Muscle layer of colon (tissue), 2 donors: ENCODE data around the gene AK6.
"Not testable (repeated sequence)": the region's sequence is repeated elsewhere in the genome, so short reads cannot be mapped to it uniquely, and the experiment has no call there.

Experiments
- H3K27ac ChIP-seq: one replicate; pipeline ENCODE4 v1.7.0; 2013; ENCODE audit warnings: low read depth, mild to moderate bottlenecking, low read length, moderate library complexity
- H3K27me3 ChIP-seq, 2 donors: one replicate each; pipeline ENCODE4 v1.7.0; 2013; ENCODE audit warnings: low read length in 2 of 2, mild to moderate bottlenecking in 2 of 2; ENCODE audit not compliant: insufficient read depth in 2 of 2, control insufficient read depth in 1 of 2
- H3K36me3 ChIP-seq: one replicate; pipeline ENCODE4 v1.7.0; 2013; ENCODE audit warnings: mild to moderate bottlenecking, low read length; ENCODE audit not compliant: insufficient read depth
- H3K4me1 ChIP-seq: one replicate; pipeline ENCODE4 v1.7.0; 2013; ENCODE audit warnings: mild to moderate bottlenecking, low read length; ENCODE audit not compliant: insufficient read depth
- H3K4me3 ChIP-seq, 2 donors: one replicate each; pipeline ENCODE4 v1.7.0; 2013; ENCODE audit warnings: low read length in 2 of 2, low read depth in 1 of 2, mild to moderate bottlenecking in 1 of 2, moderate library complexity in 1 of 2
- H3K9ac ChIP-seq: one replicate; pipeline ENCODE4 v1.7.0; 2013; ENCODE audit warnings: low read length
- H3K9me3 ChIP-seq: one replicate; pipeline ENCODE4 v1.7.0; 2013; ENCODE audit warnings: mild to moderate bottlenecking, low read length
- donor health status: abdominal sarcoma.
- donor health status: Adenocarcinoma of cecum.

AK6 gene

GRCh38 chr5:69369340-69370121 is at the start of gene AK6, which contains the start of the genes RAD17 and TAF9:
AK6 (minus strand) TSS chr5:69369520; CDS start chr5:69369490, 30 bp downstream.
RAD17 (plus strand) TSS chr5:69369818; CDS start chr5:69372209, 2,391 bp downstream.
TAF9 (minus strand) TSS chr5:69369520; CDS start chr5:69365737, 3,783 bp downstream.
- Histone ChIP-seq H3K27me3 (no peaks in the 10 kb centered on the region), H3K4me3 (peak within 1 kb of the TSS; percentile 33 to 81), H3K9me3 (no peaks in the 10 kb centered on the region), H3K27ac (peak within 1 kb of the TSS; percentile 97), H3K9ac (peak within 1 kb of the TSS; percentile 90), H3K36me3 (peaks cover 8% of the 10 kb centered on the region), H3K4me1 (peaks cover 25% of the 10 kb centered on the region)

GRCh38 chr5:69418554-69418953 is 49.2 kb upstream of the AK6 start:
- H3K4me1 ChIP-seq: no peaks in the 10 kb centered on the region
- no peak overlapping the region for H3K9ac ChIP-seq
- no peaks in the 10 kb centered on the region for H3K27me3 ChIP-seq
- no peak overlapping the region for H3K4me3 ChIP-seq
- H3K27ac ChIP-seq: no peak overlapping the region
- H3K9me3 ChIP-seq: no peaks in the 10 kb centered on the region
- no peaks in the 10 kb centered on the region for H3K36me3 ChIP-seq

DNA sequence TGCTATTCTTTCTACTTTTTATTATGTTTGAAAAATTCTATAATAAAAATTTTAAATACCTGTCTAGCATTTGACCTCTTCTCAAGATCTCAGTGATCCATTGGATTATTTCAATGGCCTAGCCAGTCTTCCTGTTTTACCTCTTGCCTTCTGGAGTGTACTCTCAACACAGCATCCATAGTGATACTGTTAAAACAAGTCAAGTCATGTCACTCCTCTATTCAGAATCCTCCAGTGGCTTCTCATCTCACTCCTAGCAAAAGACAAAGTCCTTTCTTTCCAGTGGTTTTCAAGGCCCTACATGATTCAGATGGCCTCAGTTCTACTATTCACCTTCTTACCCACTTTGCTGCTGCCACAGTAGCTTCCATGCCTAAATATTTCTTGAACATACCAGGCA is 47.4 kb upstream of the AK6 start:
- Histone ChIP-seq H3K9ac (no peak overlapping the region), H3K4me3 (no peak overlapping the region), H3K9me3 (no peaks in the 10 kb centered on the region), H3K27ac (no peak overlapping the region), H3K36me3 (peaks cover under 1% of the 10 kb centered on the region), H3K27me3 (no peaks in the 10 kb centered on the region), H3K4me1 (no peaks in the 10 kb centered on the region)

GRCh38 chr5:69416180-69416579 is 46.9 kb upstream of the AK6 start:
- Histone ChIP-seq H3K27ac (no peak overlapping the region), H3K36me3 (peaks cover 4% of the 10 kb centered on the region), H3K27me3 (no peaks in the 10 kb centered on the region), H3K4me1 (no peaks in the 10 kb centered on the region), H3K4me3 (no peak overlapping the region), H3K9me3 (no peaks in the 10 kb centered on the region), H3K9ac (no peak overlapping the region)

- Histone ChIP-seq H3K27me3 (no peaks in the 10 kb centered on the region), H3K4me3 (no peak overlapping the region), H3K4me1 (no peaks in the 10 kb centered on the region), H3K27ac (no peak overlapping the region), H3K9me3 (no peaks in the 10 kb centered on the region), H3K9ac (no peak overlapping the region), H3K36me3 (peaks cover 6% of the 10 kb centered on the region)
Observed at GRCh38 chr5:69415584-69415958, 46.3 kb upstream of the AK6 start.

DNA sequence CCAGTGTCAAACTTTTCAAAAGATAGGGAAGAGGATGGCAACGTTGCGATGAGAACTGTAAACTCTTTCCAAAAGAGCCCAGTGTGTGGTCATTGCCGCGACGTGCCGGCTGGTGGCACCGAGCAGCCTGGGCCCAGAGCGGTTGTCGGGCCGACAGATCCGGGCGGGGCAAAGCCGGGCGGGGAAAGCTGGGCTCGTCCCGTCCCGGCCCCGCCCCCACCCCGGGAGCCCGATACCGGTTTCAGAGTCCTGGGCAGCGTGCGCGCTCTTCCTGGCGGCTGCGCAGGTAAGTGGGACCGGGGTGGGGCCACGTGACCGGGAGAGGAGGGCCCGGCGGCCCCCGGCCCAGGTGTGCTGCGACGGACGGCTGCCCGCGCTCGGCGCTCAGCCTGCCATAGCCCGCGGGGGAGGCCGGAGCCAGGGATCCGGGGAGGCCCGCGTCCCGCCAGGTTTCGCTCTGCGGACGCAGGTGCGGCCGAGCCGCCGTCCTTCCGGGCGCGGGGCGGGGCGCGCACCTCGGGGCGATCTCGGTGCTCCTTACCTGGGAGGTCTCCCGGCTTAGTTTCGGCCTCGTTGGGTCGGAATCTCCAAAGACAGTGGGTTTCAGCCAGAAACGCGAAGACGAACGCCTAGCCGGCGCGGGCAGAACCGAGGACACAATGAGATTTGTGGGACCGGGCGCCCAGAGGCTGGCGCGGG is 45.7 kb upstream of the AK6 start, which contains the start of gene MARVELD2:
Gene MARVELD2 (plus strand): TSS at position 232 of the 699 bp plus-strand sequence. CDS start 4,270 bp downstream, outside the sequence.
- Histone ChIP-seq H3K27ac (no peak within 1 kb of the TSS), H3K9me3 (no peaks in the 10 kb centered on the region), H3K4me3 (peak within 1 kb of the TSS in 1 of 2 donors; percentile 49), H3K36me3 (peaks cover 11% of the 10 kb centered on the region), H3K4me1 (no peaks in the 10 kb centered on the region), H3K27me3 (no peaks in the 10 kb centered on the region), H3K9ac (no peak within 1 kb of the TSS)

GRCh38 chr5:69404659-69405330 is 35.5 kb upstream of the AK6 start:
- H3K4me1 ChIP-seq: no peaks in the 10 kb centered on the region
- H3K36me3 ChIP-seq: peaks cover 26% of the 10 kb centered on the region
- no peak overlapping the region for H3K4me3 ChIP-seq
- H3K27me3 ChIP-seq: no peaks in the 10 kb centered on the region
- no peak overlapping the region for H3K9ac ChIP-seq
- H3K27ac ChIP-seq: no peak overlapping the region
- no peaks in the 10 kb centered on the region for H3K9me3 ChIP-seq

GRCh38 chr5:69378376-69378775 is 9.1 kb upstream of the AK6 start:
- H3K36me3 ChIP-seq: peaks cover 26% of the 10 kb centered on the region
- H3K9me3 ChIP-seq: no peaks in the 10 kb centered on the region
- H3K4me1 ChIP-seq: no peaks in the 10 kb centered on the region
- no peak overlapping the region for H3K4me3 ChIP-seq
- no peak overlapping the region for H3K27ac ChIP-seq
- H3K27me3 ChIP-seq: no peaks in the 10 kb centered on the region
- H3K9ac ChIP-seq: no peak overlapping the region

DNA sequence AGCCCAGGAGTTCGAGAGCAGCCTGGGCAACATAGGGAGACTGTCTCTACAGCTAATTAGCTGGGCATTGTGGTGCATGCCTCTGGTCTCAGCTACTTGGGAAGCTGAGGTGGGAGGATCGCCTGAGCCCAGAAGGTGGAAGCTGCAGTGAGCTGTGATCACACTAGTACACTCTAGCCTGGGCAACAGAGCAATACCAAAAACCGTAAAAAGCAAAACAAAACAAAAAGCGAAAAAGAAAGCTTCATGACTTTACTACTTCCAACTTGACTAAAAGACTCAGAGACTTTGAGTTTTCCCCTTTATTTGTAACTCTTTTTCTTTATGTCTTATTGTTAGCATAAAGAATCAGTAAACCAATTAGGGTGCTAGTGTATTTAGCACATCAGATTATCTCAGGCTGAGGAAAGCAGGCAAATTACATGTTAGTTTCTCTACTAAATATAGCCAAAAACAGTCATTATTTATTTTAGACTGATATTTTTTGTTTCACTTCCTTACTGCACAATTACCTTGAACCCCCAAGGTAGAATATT is 5.7 kb upstream of the AK6 start:
- Histone ChIP-seq H3K4me3 (no peak overlapping the region), H3K9me3 (no peaks in the 10 kb centered on the region), H3K4me1 (peaks cover 13% of the 10 kb centered on the region), H3K27me3 (no peaks in the 10 kb centered on the region), H3K27ac (no peak overlapping the region), H3K9ac (no peak overlapping the region), H3K36me3 (peaks cover 20% of the 10 kb centered on the region)

GRCh38 chr5:69372394-69372793 is 3.1 kb upstream of the AK6 start:
- no peaks in the 10 kb centered on the region for H3K9me3 ChIP-seq
- H3K4me1 ChIP-seq: peaks cover 24% of the 10 kb centered on the region
- no peak overlapping the region for H3K4me3 ChIP-seq
- H3K27me3 ChIP-seq: no peaks in the 10 kb centered on the region
- H3K9ac ChIP-seq: no peak overlapping the region
- H3K27ac ChIP-seq: no peak overlapping the region
- H3K36me3 ChIP-seq: peaks cover 8% of the 10 kb centered on the region

DNA sequence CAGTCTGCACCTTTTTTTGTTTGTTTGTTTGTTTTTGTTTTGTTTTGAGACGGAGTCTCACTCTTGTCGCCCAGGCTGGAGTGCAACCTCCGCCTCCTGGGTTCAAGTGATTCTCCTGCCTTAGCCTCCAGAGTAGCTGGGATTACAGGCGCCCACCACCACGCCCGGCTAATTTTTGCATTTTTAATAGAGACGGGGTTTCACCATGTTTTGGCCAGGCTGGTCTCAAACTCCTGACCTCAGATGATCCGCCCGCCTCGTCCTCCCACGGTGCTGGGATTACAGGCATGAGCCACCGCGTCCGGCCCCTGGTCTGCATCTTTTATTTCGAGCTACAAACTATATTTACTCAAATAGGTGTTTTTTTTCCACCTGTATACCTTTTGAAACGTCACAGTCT is 1.0 kb upstream of the AK6 start:
- H3K36me3 ChIP-seq, H3K27ac ChIP-seq, H3K27me3 ChIP-seq, H3K9me3 ChIP-seq: not testable (repeated sequence)
- Histone ChIP-seq H3K9ac (peak overlapping the region; percentile 70), H3K4me1 (peaks cover 25% of the 10 kb centered on the region), H3K4me3 (peak overlapping the region; percentile 33 to 81)
